Ishikawa (cell line): ENCODE measurements around the gene TLX2.
A peak's percentile ranks its signal among the peaks of the same experiment; 100 is the strongest.

Source experiments
- CEBPB ChIP-seq: IDR thresholded peaks from 2 replicates; pipeline ENCODE4 v1.6.1; 2012
- CREB1 ChIP-seq: IDR thresholded peaks from 2 replicates; pipeline ENCODE4 v1.6.1; 2012; ENCODE audit warnings: low read depth
- EGR1 ChIP-seq: IDR thresholded peaks from 2 replicates; pipeline ENCODE4 v1.6.1; 2012
- EP300 ChIP-seq: IDR thresholded peaks from 2 replicates; pipeline ENCODE4 v1.6.1; 2012; ENCODE audit warnings: borderline replicate concordance
- FOXM1 ChIP-seq: IDR thresholded peaks from 2 replicates; pipeline ENCODE4 v1.6.1; 2012; ENCODE audit warnings: low read depth, borderline replicate concordance
- MAX ChIP-seq: IDR thresholded peaks from 2 replicates; pipeline ENCODE4 v1.6.1; 2012
- NFIC ChIP-seq: IDR thresholded peaks from 2 replicates; pipeline ENCODE4 v1.6.1; 2012
- RAD21 ChIP-seq: IDR thresholded peaks from 2 replicates; pipeline ENCODE4 v1.6.1; 2012; ENCODE audit warnings: low read depth
- REST ChIP-seq: IDR thresholded peaks from 2 replicates; pipeline ENCODE4 v1.6.1; 2012; ENCODE audit warnings: low read depth, mild to moderate bottlenecking
- TAF1 ChIP-seq: IDR thresholded peaks from 2 replicates; pipeline ENCODE4 v1.6.1; 2012; ENCODE audit warnings: low read depth, mild to moderate bottlenecking
- TCF12 ChIP-seq: IDR thresholded peaks from 2 replicates; pipeline ENCODE4 v1.6.1; 2012; ENCODE audit warnings: low read depth
- TEAD4 ChIP-seq: IDR thresholded peaks from 2 replicates; pipeline ENCODE4 v1.6.1; 2012
- USF1 ChIP-seq: IDR thresholded peaks from 2 replicates; pipeline ENCODE4 v1.6.1; 2012
- YY1 ChIP-seq: IDR thresholded peaks from 2 replicates; pipeline ENCODE4 v1.6.1; 2012; ENCODE audit warnings: low read depth
- ZBTB7A ChIP-seq: IDR thresholded peaks from 2 replicates; pipeline ENCODE4 v1.6.1; 2012; ENCODE audit warnings: low read depth

TLX2 gene

GRCh38 chr2:74531666-74532065 lies 17.4 kb downstream of the TLX2 start:
- no peak for TF ChIP-seq CEBPB
- no peak for TF ChIP-seq YY1
- TF ChIP-seq TEAD4: no peak
- no peak for TF ChIP-seq TAF1
- TF ChIP-seq TCF12: no peak
- TF ChIP-seq MAX: no peak
- no peak for TF ChIP-seq ZBTB7A
- TF ChIP-seq USF1: no peak
- no peak for TF ChIP-seq NFIC

DNA sequence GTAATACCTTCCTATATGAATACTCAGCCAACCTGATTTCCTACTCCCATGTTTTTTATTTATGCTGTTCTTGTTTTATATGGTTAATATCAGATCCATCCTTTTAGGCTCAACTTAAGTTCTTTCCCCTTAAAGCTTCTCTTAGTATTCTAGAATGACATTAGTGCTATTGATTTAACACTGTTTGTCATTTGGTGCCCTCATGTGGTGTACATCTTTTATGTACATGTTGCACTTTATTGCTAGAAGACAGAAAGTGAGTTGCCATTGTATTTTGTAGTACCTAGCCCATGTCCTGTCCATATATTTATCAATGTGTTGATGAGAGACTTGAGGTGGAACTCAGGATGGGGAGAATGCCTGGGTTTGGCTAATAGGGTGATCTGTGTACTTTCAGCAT lies 18.0 kb downstream of the TLX2 start:
- TF ChIP-seq RAD21 (peak; percentile 40), YY1 (no peak)

DNA sequence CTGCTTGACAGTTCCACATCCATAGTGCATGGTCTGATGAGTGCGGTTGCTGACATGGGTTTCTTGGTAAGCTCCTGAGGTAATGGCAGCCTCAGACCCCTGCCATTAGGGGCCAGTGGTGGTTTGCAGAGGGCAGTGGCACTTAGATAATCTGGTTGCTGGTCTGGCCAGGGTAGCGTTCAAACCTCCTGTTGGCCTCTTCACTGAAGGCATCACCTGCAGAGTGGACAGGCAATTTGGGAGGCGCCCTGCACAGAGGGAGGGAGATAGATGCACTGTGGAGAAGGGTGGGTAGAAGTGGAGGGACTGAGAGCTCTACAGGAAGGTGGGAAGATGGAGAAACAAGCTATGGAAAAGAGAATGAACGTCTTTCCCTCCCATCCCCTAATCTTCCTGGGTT lies 19.2 kb downstream of the TLX2 start:
- TF ChIP-seq ZBTB7A (no peak), USF1 (no peak), TAF1 (no peak), EGR1 (no peak), TEAD4 (no peak), REST (no peak), NFIC (no peak)

- no peak for TF ChIP-seq TEAD4
- no peak for TF ChIP-seq RAD21
- TF ChIP-seq FOXM1: no peak
- no peak for TF ChIP-seq NFIC
- no peak for TF ChIP-seq ZBTB7A
- TF ChIP-seq CEBPB: no peak
- TF ChIP-seq TCF12: no peak
- no peak for TF ChIP-seq YY1
- no peak for TF ChIP-seq MAX
- no peak for TF ChIP-seq EP300
- TF ChIP-seq USF1: no peak
- no peak for TF ChIP-seq CREB1
- no peak for TF ChIP-seq REST
- no peak for TF ChIP-seq TAF1
- no peak for TF ChIP-seq EGR1
Measured at GRCh38 chr2:74534411-74534810, 20.2 kb downstream of the TLX2 start.

- TF ChIP-seq EGR1: no peak
- TF ChIP-seq TAF1: no peak
- TF ChIP-seq NFIC: no peak
- no peak for TF ChIP-seq TEAD4
Measured at GRCh38 chr2:74535440-74535965, 21.3 kb downstream of the TLX2 start.

- TF ChIP-seq NFIC (no peak), TCF12 (no peak), RAD21 (no peak), FOXM1 (no peak), ZBTB7A (no peak), REST (no peak), USF1 (no peak), YY1 (no peak), TAF1 (no peak)
Measured at GRCh38 chr2:74536166-74536950, 22.1 kb downstream of the TLX2 start.
